ENCODE measurements around the gene SRCIN1.

SRCIN1 gene

GRCh38 chr17:38561416-38562214, 44.1 kb downstream of the SRCIN1 start:
- DNase-seq: no peak

- DNase-seq: no peak
Observed at GRCh38 chr17:38560503-38561318, 45.0 kb downstream of the SRCIN1 start.

- no peak for DNase-seq
Observed at GRCh38 chr17:38559880-38560230, 45.9 kb downstream of the SRCIN1 start.

GRCh38 chr17:38559051-38559879, 46.5 kb downstream of the SRCIN1 start:
- DNase-seq: peak; percentile 92

DNA sequence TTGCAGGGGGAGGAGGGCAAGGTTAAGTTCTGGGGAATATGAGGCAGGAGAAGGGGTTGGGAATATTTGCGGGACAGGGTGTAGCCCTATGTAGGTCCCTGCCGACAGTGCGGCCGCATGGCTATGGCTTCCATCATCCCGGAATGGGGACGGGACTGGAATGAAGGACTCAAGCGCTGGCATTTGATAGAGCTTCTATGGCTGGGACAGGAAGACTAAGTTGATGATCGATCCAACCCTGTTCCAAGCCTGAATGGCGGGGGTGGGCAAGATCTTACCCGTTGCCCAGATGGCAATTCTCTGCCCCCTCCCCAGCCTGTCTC, 47.1 kb downstream of the SRCIN1 start:
- DNase-seq: no peak

DNA sequence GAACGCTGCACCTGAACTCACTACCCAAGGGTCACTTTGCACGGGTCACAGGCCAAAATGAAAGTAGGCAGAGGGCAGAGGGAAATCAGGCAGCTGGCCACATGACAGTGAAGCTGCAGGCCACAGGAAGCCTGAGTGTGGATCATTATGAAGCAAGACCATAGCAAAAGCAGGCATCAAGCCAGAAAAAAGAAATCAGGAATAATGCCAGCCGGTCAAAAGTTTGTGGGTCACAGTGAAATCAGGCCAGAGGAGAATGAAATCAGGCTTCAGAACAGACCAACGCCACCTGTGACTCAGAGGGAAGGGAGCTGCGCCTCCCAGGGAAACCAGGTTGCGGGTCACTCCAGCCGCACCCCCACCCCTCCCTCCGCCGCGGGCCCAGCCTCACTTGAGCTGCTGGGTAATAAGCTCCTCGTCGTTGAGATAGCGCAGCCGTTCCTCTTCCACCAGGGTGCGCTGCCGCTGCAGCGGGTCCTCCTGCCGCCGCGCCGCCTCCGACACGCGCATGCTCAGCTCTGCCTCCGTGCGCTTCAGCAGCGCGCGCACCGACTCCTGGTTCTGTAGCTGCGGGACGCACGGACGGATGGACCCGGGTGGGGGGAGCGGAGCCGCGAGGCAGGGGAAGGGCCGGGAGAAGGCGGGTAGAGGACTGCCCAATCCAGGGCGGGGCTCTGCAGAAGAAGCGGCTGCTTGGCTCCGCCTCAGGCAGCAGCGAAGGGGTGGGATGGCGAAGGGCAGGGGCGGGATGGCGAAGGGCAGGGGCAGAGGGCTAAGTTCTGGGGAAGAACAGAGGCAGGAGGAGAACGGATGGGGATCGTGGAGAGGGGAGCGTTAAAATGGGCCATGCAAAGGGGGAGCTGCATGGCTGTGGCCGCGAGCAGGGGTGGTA, 47.7 kb downstream of the SRCIN1 start:
- peak; percentile 80 for DNase-seq

DNA sequence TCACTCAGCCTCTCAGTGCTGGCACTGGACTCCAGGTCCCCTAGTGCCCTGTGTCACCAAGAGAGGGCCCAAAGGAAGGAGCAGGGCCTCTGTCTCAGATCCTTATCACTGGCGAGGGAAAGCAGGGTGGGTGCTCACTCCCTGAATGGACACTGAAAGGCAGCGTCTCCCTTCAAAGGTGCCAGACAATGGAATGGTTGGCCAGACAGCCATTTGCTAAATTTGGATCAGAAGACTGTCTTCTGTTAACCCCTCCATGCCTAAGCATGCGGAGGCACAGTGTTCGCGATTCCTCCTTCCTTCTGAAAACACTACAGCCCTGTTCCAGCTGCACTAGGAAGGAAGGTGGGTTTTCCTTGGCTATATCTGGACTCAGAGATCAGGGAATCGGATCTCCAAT, 48.4 kb downstream of the SRCIN1 start:
- DNase-seq: no peak

DNA sequence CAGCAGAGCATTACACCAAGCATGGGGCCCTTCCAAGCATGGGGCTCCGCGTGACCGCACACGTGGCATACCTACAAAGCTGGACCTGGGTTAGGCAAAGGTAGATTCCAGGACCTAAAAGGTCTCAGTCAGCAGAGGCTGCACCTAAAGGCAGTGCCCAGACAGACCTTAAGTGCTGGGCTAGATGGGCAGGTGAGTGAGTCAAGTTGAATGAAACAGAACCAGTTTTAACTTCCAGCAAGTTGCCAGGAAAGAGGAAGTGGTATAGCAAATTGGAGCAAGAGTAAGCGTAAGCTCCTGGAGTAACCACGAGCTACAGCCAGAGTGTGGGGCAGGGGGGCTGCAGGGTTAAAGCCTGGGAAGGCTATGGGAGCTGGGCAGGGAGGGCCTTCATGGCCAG, 49.5 kb downstream of the SRCIN1 start:
- no peak for DNase-seq

DNA sequence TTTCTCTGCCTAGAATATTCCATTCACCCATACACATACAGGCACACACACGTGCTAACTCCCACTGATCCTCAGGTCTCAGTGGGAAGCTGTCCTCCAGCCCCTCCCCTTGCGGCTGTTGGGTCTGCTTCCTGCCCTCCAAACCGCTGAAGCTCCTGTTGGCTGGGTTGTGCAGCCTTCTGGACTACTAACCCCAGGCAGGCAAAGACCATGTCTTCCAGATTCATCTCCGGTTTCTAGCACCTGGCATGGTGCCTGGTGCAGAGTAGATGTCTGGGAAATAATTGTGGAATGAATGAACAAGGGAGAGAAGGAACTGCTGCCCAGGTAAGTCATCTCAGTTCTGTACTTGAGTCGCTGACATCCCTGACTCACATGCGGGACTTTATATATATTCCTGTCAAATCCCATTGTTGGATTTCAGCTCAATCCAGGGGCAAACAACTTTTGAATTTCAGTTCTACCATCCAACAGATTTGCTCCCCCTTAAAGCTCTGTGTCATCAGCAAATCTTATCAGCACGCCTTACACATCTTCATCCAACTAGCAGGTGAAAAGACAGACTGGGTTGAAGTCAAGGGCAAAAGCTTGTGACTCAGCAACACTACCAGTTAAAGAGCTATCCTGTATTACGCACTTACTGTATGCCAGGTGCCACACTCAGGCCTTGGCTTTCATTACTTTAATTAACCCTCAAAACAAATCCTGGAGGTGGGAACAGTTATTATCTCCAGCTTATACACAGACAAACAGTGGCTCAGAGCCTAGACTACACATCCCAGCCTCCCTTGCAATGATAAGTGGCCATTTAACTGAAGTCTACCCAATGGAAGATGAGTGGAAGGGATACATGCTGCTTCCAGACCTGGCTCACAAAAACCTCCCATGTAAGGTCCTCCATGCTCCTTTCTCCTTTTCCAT, 51.1 kb downstream of the SRCIN1 start:
- no peak for DNase-seq

DNA sequence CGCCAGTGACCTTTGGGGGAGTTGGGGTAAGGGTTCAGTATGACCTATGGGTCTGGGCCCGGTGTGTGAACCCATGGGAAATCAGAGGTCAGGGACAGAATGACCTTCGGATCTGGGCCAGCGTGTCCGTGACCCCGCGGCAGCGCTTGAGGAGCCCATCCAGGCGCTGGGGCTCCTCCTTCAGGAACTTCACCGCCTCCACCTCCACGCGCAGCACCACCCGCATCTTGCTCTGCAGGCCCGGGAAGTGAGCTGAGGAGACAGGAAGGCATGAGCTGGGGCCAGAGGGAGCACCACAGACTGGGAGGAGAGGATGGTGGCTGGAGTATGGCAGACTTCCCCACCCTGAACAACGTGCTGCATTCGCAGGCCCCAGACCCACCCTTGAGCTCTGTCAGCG, 53.4 kb downstream of the SRCIN1 start:
- no peak for DNase-seq

- no peak for DNase-seq
Observed at GRCh38 chr17:38551121-38551520, 54.6 kb downstream of the SRCIN1 start.

GRCh38 chr17:38550661-38551060, 55.1 kb downstream of the SRCIN1 start:
- no peak for DNase-seq

DNA sequence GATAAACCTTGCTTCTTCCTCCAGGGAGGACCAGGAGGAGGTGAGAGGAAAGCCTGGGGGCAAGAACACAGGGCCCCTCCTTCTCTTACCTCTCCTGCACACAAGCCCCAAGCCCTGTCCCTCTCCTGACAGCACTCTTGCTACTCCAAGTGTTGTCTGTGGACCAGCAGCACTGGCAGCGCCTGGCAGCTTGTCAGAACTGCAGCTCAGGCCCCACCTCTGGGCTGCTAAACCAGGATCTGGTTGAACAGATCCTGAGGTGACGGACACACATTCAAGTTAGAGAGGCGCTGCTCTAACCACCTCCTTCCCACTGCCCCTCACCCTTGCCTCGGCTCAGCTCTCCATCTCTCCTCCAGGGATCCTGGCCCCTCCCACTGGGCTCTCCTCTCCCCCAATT, 56.5 kb downstream of the SRCIN1 start:
- no peak for DNase-seq

DNA sequence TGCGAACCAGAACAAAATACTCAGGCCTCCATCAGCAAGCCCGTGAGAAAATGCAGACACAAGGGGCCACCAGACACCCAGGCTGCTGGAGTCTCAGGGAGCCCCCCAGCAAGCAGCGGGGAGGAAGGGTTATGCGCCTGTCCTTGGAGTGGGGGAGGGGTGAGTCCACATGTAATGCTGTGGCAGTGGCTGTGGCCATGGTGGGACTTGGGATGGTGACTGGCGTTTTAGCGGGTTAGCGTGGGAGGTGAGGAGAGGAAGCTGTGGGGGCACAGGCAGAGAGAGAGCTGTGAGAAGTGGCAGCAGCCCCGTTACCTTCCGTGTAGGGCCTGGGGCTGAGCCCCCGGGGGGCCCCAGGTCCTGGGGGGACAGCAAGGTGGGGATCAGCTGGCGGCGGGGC, 58.3 kb downstream of the SRCIN1 start:
- DNase-seq: no peak

DNA sequence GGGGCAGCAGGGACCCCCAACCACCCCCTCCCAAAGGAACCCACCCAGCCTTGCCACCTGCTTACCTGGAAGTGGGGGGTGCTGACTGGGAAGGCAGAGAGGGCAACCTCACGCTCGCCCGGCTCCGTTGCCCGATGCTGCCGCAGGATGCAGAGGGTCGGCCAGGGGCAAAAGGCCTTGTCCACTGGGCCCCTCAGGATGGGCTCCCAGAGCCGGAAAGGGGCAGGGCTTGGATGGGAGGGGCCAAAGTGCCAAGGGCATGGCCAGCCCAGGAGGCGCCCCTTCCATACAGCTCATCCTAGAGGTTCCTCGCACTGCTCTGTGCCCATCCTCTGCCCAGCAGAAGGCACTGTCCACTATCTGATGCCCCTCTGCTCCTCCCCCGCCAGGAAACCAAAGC, 59.4 kb downstream of the SRCIN1 start:
- no peak for DNase-seq

DNA sequence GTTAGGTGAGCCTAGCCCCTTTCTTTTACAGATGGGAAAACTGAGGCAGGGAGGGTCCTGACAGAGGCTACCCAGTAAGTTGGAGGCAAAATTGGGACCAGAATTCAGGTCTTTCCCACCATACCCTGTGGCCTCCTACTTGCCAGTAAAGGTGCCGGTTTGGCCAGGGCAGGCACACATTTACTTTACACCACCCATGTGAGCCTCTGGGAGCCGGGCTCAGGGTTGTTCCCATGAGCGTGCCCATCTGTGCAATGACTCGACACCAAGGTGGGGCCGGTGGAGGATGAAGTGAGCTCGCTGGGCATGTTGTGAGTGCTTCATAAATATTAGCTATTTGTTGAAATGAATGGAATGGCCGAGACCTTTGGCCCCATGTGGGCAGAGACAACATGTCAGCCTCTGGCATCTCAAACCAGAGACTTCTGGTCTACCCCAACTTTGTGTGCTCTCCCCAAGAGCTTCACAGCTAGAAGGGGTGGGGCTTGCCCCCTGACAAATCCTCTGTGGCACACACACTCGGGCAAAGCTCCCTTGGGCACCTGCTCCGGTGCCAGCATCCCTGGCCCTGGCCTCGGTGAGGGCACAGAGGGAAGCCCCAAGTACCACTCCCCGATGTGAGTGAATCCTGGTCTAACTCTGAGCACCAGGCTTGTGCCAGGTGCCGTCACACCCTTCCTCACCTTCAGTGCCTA, 60.1 kb downstream of the SRCIN1 start:
- DNase-seq: no peak

GRCh38 chr17:38544839-38545209, 60.9 kb downstream of the SRCIN1 start:
- no peak for DNase-seq

GRCh38 chr17:38544175-38544838, 61.4 kb downstream of the SRCIN1 start:
- no peak for DNase-seq

- no peak for DNase-seq
Observed at GRCh38 chr17:38543403-38544174, 62.2 kb downstream of the SRCIN1 start.

GRCh38 chr17:38542286-38542685, 63.5 kb downstream of the SRCIN1 start:
- DNase-seq: no peak

All from activated T-cell treated with anti-CD3 and anti-CD28 coated beads for 4 hours (primary cell).